HUES64 (cell line): ENCODE measurements around the gene SULT1E1.

ENCODE experiments used
- H3K27ac ChIP-seq: 2 replicates; pipeline ENCODE4 v1.7.0; 2013; ENCODE audit warnings: low read depth, low read length, inconsistent platforms
- H3K27me3 ChIP-seq: 2 replicates; pipeline ENCODE4 v1.6.1; 2013; ENCODE audit warnings: mild to moderate bottlenecking, low read length; ENCODE audit not compliant: insufficient read depth
- H3K36me3 ChIP-seq: 2 replicates; pipeline ENCODE4 v1.6.1; 2013; ENCODE audit warnings: mild to moderate bottlenecking, low read length; ENCODE audit not compliant: insufficient read depth
- H3K4me1 ChIP-seq: 2 replicates; pipeline ENCODE4 v1.6.1; 2013; ENCODE audit warnings: mild to moderate bottlenecking, low read length, moderate library complexity; ENCODE audit not compliant: insufficient read depth
- H3K4me3 ChIP-seq: 2 replicates; pipeline ENCODE4 v1.5.1; 2013; ENCODE audit warnings: mild to moderate bottlenecking, low read length, moderate library complexity
- H3K9ac ChIP-seq: 2 replicates; pipeline ENCODE4 v1.6.1; 2013; ENCODE audit warnings: mild to moderate bottlenecking, low read depth, low read length
- H3K9me3 ChIP-seq: 2 replicates; pipeline ENCODE4 v1.6.1; 2013; ENCODE audit warnings: low read depth, low read length; ENCODE audit not compliant: insufficient read depth
- WGBS: fragments of 150-250, 120-280 bp; methylation state at CpG from one replicate; pipeline ENCODE4 v1.1.7; 2013; ENCODE audit warnings: missing lambda C conversion rate; 5-methylcytosine and 5-hydroxymethylcytosine counted together

The SULT1E1 gene

DNA sequence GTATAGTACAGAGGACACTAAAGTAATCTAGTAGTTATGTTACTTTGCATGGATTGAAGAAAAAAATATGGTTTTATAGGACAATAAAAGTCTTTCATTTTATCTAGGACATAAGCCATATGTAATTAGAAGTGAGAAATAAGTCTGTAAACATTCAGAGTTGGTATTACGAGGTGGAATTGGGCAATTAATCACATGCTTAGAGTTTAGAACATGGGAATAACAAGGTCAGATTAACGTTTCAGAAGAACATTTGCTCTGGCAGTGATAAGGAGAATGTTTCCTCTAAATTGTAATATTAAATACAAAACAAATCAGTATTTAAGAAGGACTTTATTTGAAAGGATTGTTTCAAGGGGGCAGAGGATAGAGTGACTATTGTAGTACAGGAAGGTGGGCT lies 15.6 kb upstream of the SULT1E1 start:
- 94% methylated on average over 2 of the region's 2 CpGs for WGBS

DNA sequence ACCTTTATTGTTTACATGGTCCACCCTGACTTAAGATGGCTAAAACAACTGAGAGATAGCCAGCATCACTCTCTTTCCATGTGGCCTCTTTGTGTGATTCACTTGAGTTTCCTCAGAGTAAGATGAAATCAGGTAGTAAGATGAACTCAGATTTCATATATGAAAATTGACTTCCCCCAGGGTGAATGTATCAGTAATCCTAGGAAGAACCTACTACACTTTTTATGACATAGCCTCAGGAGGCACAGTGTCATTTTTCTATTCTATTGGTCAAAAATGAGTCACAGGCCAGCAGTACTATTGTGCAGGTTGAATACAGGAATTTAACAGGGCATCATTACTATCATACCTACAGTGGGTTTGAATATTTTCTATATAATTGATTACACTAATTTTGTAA lies 14.6 kb upstream of the SULT1E1 start:
- H3K9ac ChIP-seq, result no peak overlapping the region
- H3K9me3 ChIP-seq, result peaks cover 8% of the 10 kb centered on the region; the same call in 1 of the 2 replicates
- no peaks in the 10 kb centered on the region for H3K27me3 ChIP-seq
- H3K36me3 ChIP-seq, result no peaks in the 10 kb centered on the region
- H3K4me1 ChIP-seq, result no peaks in the 10 kb centered on the region
- no peak overlapping the region for H3K4me3 ChIP-seq
- no peak overlapping the region for H3K27ac ChIP-seq

More for the DNA sequence above, 15.6 kb upstream of the SULT1E1 start:
- no peaks in the 10 kb centered on the region for H3K4me1 ChIP-seq
- no peak overlapping the region for H3K9ac ChIP-seq
- H3K27ac ChIP-seq, result no peak overlapping the region
- no peaks in the 10 kb centered on the region for H3K27me3 ChIP-seq
- no peak overlapping the region for H3K4me3 ChIP-seq
- peaks cover 8% of the 10 kb centered on the region; the same call in 1 of the 2 replicates for H3K9me3 ChIP-seq
- no peaks in the 10 kb centered on the region for H3K36me3 ChIP-seq

DNA sequence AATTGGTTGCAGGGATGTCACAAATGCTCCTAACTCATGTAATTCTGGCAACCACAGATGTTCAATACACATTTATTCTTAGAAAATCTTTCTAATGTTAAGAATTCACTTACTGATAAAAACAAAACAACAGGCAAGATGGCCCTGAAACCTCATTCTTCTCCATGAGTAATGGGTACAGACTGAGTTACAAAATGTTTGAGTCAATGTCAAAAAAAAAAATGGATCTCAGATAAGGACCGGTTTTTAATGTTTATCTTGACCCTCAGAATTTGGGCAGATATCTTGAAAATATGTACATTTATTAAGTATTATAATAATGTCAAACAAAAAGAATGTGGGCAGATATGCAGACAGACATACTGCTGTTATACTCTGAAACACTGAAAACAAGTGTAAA lies 1.8 kb upstream of the SULT1E1 start:
- Histone ChIP-seq H3K27ac (no peak overlapping the region), H3K4me1 (no peaks in the 10 kb centered on the region), H3K9me3 (no peaks in the 10 kb centered on the region), H3K27me3 (no peaks in the 10 kb centered on the region), H3K36me3 (no peaks in the 10 kb centered on the region), H3K4me3 (no peak overlapping the region), H3K9ac (no peak overlapping the region)
- WGBS, result 73% methylated on average over 1 of the region's 1 CpG

DNA sequence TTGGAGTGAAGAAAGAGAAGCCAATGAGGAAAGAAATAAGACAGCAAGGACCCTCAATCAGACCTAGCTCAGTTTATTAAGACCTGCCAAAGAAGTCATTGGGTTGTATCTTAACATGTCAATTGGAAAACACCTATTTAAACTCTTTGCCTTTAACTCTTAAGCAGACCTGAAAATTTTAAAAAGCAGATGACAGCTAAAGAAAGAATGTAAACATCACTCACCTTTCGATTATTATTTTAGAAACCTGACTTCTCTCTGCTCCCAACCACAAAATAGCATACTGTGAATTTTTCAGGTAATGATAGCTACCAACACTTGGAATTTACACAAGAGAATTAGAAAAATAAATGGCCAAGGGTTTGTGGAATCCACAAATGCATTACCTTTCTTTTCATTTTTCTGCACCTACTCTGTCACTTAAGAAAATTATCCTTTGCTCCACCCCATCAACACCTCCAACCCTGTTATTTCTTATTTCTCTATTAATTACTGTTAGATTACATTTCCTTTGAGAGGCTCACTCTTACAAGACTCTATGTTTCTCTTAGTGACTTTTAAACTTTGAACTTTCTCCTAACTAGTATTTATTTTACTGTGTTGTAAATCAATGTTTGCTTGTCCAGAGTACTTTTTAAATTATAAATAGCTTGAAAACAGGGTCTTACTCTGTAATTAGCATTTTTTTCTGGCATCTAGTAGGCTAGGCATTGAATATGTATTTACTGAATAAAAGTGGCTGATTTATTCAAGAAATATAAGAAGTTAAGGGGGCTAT lies 765 bp upstream of the SULT1E1 start:
- Histone ChIP-seq H3K27ac (no peak overlapping the region), H3K4me1 (no peaks in the 10 kb centered on the region), H3K9me3 (no peaks in the 10 kb centered on the region), H3K4me3 (no peak overlapping the region), H3K36me3 (no peaks in the 10 kb centered on the region), H3K27me3 (no peaks in the 10 kb centered on the region), H3K9ac (no peak overlapping the region)
- WGBS, result 87% methylated on average over 1 of the region's 1 CpG

DNA sequence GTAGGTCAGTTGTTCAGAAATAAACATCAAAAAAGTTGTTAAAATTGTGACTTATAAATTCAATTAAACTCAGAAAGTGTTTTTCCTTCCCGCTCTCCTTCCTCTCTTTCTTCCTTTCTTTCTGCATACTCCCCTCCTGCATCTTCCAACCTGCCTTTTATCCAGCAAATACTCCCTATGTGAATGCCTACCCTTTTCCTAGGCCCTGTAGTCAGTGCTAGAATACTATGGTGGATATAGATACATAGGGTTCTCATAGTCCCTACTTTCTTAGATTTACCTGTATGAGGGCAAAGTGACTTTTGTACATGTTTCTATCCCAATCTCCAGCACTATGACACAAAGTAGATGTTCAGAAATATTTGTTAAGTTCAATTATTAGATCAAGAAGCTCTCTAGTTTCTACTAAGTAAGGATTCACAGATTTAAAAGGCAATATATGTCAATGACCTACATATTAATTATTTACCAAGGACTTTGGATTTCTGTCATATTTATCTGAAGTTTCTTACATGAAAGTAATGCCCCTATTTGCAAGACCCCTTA lies 732 bp downstream of the SULT1E1 start:
- Histone ChIP-seq H3K4me3 (no peak overlapping the region), H3K9ac (no peak overlapping the region), H3K4me1 (no peaks in the 10 kb centered on the region), H3K27ac (no peak overlapping the region), H3K9me3 (no peaks in the 10 kb centered on the region), H3K27me3 (no peaks in the 10 kb centered on the region), H3K36me3 (no peaks in the 10 kb centered on the region)
- WGBS, result 95% methylated on average over 1 of the region's 1 CpG

DNA sequence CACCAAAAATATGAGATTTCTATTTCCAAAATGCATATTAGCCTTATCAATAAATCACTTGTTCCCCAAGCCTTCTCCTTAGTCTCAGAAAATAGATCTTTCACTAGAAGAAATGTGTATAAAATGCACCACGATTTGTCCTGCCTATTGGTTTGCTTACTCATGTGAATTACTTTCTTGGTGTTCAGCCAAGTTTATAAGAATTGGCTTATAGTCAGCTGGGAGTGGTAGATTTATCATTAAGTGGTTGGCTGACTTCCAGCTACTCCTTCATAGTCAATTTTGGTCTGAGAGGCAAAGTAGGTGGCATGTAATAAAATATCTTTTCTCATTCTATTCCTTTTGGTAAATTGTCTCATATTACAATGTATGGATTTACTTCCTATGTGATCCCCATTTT lies 1.3 kb downstream of the SULT1E1 start:
- H3K4me3 ChIP-seq, result no peak overlapping the region

DNA sequence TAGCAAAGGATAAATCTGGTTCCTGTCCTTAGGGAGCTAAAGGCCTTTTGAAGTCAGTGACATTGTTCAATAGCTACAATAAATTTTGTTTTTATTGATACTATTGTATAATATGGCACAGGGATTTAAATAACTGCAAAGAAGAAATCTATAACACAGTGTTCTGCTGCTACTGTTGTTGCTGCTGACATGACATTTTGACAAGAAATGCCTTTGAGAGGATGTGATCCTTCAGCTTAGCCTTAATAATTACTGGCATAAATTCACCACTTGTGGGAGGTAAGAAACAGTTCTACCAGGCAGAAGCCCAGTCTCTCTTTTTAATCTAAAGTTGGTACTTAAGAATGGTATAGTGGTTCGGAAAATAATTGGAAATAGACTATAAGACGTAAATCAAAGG lies 4.1 kb downstream of the SULT1E1 start:
- Histone ChIP-seq H3K9ac (no peak overlapping the region), H3K36me3 (no peaks in the 10 kb centered on the region), H3K27me3 (no peaks in the 10 kb centered on the region), H3K4me1 (no peaks in the 10 kb centered on the region), H3K27ac (no peak overlapping the region), H3K4me3 (no peak overlapping the region), H3K9me3 (no peaks in the 10 kb centered on the region)
- WGBS, result 94% methylated on average over 2 of the region's 2 CpGs

More for the DNA sequence above, 1.3 kb downstream of the SULT1E1 start:
- H3K27ac ChIP-seq, result no peak overlapping the region
- H3K9ac ChIP-seq, result no peak overlapping the region
- no peaks in the 10 kb centered on the region for H3K36me3 ChIP-seq
- 95% methylated on average over 1 of the region's 1 CpG for WGBS
- no peaks in the 10 kb centered on the region for H3K9me3 ChIP-seq
- H3K27me3 ChIP-seq, result no peaks in the 10 kb centered on the region
- no peaks in the 10 kb centered on the region for H3K4me1 ChIP-seq

DNA sequence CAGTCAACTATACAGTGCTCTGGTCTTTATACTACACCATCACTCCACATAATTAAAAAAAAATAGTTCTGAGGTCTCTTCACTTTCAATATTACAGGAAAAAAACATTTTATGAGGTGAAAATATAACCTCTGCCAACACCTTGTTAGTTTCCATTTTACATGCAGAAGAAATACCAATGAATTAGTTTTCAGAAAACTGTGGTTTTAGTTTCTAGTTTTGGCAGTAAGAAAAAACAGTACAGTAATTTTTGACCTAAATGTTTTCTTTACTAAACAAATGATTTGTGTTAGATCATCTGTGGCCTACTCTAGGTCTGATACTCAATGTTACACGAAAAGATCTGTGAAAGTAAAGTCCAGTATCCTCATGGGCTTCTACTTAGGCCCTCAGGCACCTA lies 10.0 kb downstream of the SULT1E1 start:
- Histone ChIP-seq H3K4me1 (no peaks in the 10 kb centered on the region), H3K9ac (no peak overlapping the region), H3K36me3 (no peaks in the 10 kb centered on the region), H3K4me3 (no peak overlapping the region), H3K9me3 (no peaks in the 10 kb centered on the region), H3K27me3 (no peaks in the 10 kb centered on the region), H3K27ac (no peak overlapping the region)
- WGBS, result 81% methylated on average over 1 of the region's 1 CpG

DNA sequence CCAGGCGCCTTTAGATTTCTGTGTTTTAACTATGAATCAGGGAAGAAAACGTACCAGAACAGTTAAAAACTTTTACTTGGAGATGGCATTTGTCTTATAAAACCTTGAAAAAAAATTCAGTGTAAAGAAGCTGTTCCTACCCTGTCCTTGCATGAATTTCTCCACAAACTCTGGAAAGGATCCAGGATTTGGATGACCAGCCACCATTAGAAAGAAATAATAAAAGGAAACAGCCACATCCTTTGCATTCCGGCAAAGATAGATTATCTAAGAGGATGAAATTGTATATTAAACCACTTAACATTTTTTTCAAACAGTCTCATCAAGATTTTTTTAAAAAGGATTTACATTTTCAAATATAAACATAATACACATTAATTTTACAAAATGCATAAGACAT lies 10.6 kb downstream of the SULT1E1 start:
- no peaks in the 10 kb centered on the region for H3K4me1 ChIP-seq
- no peaks in the 10 kb centered on the region for H3K27me3 ChIP-seq
- H3K36me3 ChIP-seq, result no peaks in the 10 kb centered on the region
- 82% methylated on average over 2 of the region's 3 CpGs for whole genome bisulfite sequencing
- H3K4me3 ChIP-seq, result no peak overlapping the region
- no peak overlapping the region for H3K27ac ChIP-seq
- no peak overlapping the region for H3K9ac ChIP-seq
- no peaks in the 10 kb centered on the region for H3K9me3 ChIP-seq

DNA sequence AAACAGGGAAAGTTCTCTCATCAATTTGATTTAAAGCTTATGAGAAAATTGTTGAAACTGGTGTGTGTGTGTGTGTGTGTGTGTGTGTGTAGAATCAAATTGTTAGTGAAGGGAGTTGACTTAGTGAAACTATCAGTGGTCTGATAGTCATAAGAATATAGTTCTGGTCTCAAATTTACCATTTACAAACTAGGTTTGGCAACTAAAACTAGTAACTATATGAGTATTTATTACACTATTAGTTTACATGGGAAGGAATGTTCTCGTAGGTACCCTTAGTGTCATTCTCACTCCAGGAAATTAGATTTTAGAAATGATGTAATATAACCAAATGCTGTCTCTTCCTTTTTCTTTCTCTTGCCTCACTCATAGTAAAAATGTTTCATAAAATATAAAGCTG lies 11.9 kb downstream of the SULT1E1 start:
- Histone ChIP-seq H3K27me3 (no peaks in the 10 kb centered on the region), H3K9ac (no peak overlapping the region), H3K4me1 (no peaks in the 10 kb centered on the region), H3K27ac (no peak overlapping the region), H3K9me3 (no peaks in the 10 kb centered on the region), H3K36me3 (no peaks in the 10 kb centered on the region), H3K4me3 (no peak overlapping the region)
- WGBS, result no CpG with 5 or more reads among the region's 1 CpG

DNA sequence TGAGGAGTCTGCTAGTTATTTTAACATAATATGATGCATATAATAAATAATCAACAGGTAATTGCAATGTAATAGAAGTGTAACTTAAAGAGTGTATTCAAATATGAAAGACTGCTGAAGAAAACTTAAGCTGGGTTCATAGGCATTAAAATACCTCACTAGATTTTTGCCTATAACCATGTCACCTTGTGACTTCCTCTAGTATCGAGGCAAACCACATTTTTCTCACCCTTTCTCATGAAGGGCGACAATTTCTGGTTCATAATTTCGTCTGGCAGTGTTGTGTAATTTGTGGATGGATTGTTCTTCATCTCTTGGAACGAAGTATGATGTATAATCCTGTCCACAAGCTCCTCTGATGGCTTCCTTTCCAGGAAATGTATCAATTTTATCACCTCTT lies 16.0 kb downstream of the SULT1E1 start:
- no peaks in the 10 kb centered on the region for H3K9me3 ChIP-seq
- H3K4me1 ChIP-seq, result no peaks in the 10 kb centered on the region
- no peaks in the 10 kb centered on the region for H3K27me3 ChIP-seq
- WGBS, result 83% methylated on average over 1 of the region's 4 CpGs
- no peak overlapping the region for H3K27ac ChIP-seq
- H3K9ac ChIP-seq, result no peak overlapping the region
- H3K36me3 ChIP-seq, result no peaks in the 10 kb centered on the region
- H3K4me3 ChIP-seq, result no peak overlapping the region

DNA sequence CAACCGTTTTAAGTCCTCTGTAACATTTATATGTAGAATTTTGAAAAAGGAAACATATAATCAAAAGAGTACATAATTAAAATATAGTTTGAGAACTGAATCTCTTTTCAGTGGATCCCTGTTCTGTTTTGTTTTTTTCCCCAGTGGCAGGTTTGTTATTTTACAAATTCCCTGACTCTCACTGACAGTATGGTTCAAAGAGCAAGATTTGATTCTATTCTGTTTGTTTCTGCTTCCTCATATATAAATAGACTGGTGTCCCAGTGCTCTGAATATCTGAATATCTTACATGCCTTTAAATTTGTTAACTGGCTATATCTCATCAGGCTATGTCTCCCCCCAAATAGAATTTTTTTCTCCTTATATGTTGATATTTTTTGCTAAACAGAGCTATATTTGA lies 16.6 kb downstream of the SULT1E1 start:
- no peak overlapping the region for H3K9ac ChIP-seq
- no peaks in the 10 kb centered on the region for H3K4me1 ChIP-seq
- H3K4me3 ChIP-seq, result no peak overlapping the region
- no peaks in the 10 kb centered on the region for H3K27me3 ChIP-seq
- no peak overlapping the region for H3K27ac ChIP-seq
- no peaks in the 10 kb centered on the region for H3K9me3 ChIP-seq
- no peaks in the 10 kb centered on the region for H3K36me3 ChIP-seq
- WGBS, result no CpG with 5 or more reads among the region's 1 CpG
